ENCODE results near the gene TET2.

Gene TET2

GRCh38 chr4:105210916-105211315 is 64.2 kb downstream of the TET2 start:
- no peak overlapping the region for H3K27ac ChIP-seq (replicated peaks; ENCODE audit: low read length)

GRCh38 chr4:105215609-105216313 is 69.1 kb downstream of the TET2 start:
- H3K23ac ChIP-seq (ENCODE audit: low read depth, low read length, poor library complexity) = no peak overlapping the region
- H4K8ac ChIP-seq (ENCODE audit: low read depth, low read length) = no peak overlapping the region
- no peak overlapping the region for H2AK5ac ChIP-seq (ENCODE audit: low read depth, low read length)
- no peaks in the 10 kb centered on the region for H3K79me1 ChIP-seq (ENCODE audit: low read depth, low read length)
- H3K4me1 ChIP-seq (ENCODE audit: control insufficient read depth in 2 of 2, insufficient read depth in 1 of 2, low read depth in 1 of 2, low read length in 2 of 2) = peaks cover 0 to 2% of the 10 kb centered on the region in 2 donors
- H2BK5ac ChIP-seq (ENCODE audit: low read length) = no peak overlapping the region
- no peak overlapping the region for H3K18ac ChIP-seq (ENCODE audit: low read length)
- H2BK15ac ChIP-seq (ENCODE audit: low read length) = no peak overlapping the region
- no peak for DNase-seq (ENCODE audit: low spot score)
- H3K9me3 ChIP-seq (replicated peaks in 1 of 2; ENCODE audit: control insufficient read depth in 2 of 2, insufficient read depth in 1 of 2, low read depth in 1 of 2, low read length in 2 of 2) = no peaks in the 10 kb centered on the region
- no peak overlapping the region for H3K9ac ChIP-seq (ENCODE audit: low read depth, low read length, poor library complexity)
- no peak overlapping the region for H2BK120ac ChIP-seq (ENCODE audit: low read depth, low read length)
- H2BK12ac ChIP-seq (ENCODE audit: low read length) = no peak overlapping the region
- H3K4ac ChIP-seq (ENCODE audit: low read length) = no peak overlapping the region
- no peak overlapping the region for H2AFZ ChIP-seq (ENCODE audit: low read length)
- no peak overlapping the region for H4K91ac ChIP-seq (ENCODE audit: low read depth, low read length, poor library complexity)
- H3K4me2 ChIP-seq (ENCODE audit: insufficient read depth, low read length, poor library complexity, severe bottlenecking) = no peak overlapping the region
- H3K4me3 ChIP-seq (ENCODE audit: low read length in 2 of 2) = no peak overlapping the region
- no peaks in the 10 kb centered on the region for H3K36me3 ChIP-seq (replicated peaks in 1 of 2; ENCODE audit: control insufficient read depth in 2 of 2, insufficient read depth in 2 of 2, low read length in 2 of 2)
- no peaks in the 10 kb centered on the region for H3K27me3 ChIP-seq (ENCODE audit: control insufficient read depth in 3 of 3, insufficient read depth in 3 of 3, low read depth in 1 of 3, low read length in 3 of 3)
- WGBS, 2 donors (ENCODE audit: extremely low coverage in 2 of 2, insufficient read length in 2 of 2, insufficient replicate concordance in 1 of 2) = no CpG with 5 or more reads among the region's 4 CpGs
- H3K27ac ChIP-seq (replicated peaks; ENCODE audit: low read length) = no peak overlapping the region
- no peak overlapping the region for H3K14ac ChIP-seq (ENCODE audit: low read length)

More at GRCh38 chr4:105210916-105211315, 64.2 kb downstream of the TET2 start:
- Histone ChIP-seq H4K8ac (ENCODE audit: low read depth, low read length) (no peak overlapping the region), H3K36me3 (replicated peaks in 1 of 2; ENCODE audit: control insufficient read depth in 2 of 2, insufficient read depth in 2 of 2, low read length in 2 of 2) (peaks cover 0 to 5% of the 10 kb centered on the region in 2 donors), H3K4ac (ENCODE audit: low read length) (no peak overlapping the region), H4K91ac (ENCODE audit: low read depth, low read length, poor library complexity) (no peak overlapping the region), H3K4me3 (ENCODE audit: low read length in 2 of 2) (no peak overlapping the region), H2AFZ (ENCODE audit: low read length) (no peak overlapping the region), H3K9me3 (replicated peaks in 1 of 2; ENCODE audit: control insufficient read depth in 2 of 2, insufficient read depth in 1 of 2, low read depth in 1 of 2, low read length in 2 of 2) (no peaks in the 10 kb centered on the region), H2BK5ac (ENCODE audit: low read length) (no peak overlapping the region), H2BK120ac (ENCODE audit: low read depth, low read length) (no peak overlapping the region), H3K14ac (ENCODE audit: low read length) (no peak overlapping the region), H2BK15ac (ENCODE audit: low read length) (no peak overlapping the region), H3K18ac (ENCODE audit: low read length) (no peak overlapping the region), H3K4me1 (ENCODE audit: control insufficient read depth in 2 of 2, insufficient read depth in 1 of 2, low read depth in 1 of 2, low read length in 2 of 2) (no peaks in the 10 kb centered on the region), H3K9ac (ENCODE audit: low read depth, low read length, poor library complexity) (no peak overlapping the region), H3K4me2 (ENCODE audit: insufficient read depth, low read length, poor library complexity, severe bottlenecking) (no peak overlapping the region), H3K27me3 (ENCODE audit: control insufficient read depth in 3 of 3, insufficient read depth in 3 of 3, low read depth in 1 of 3, low read length in 3 of 3) (peaks cover 0 to 2% (median 0%) of the 10 kb centered on the region in 3 experiments), H3K79me1 (ENCODE audit: low read depth, low read length) (no peaks in the 10 kb centered on the region), H2AK5ac (ENCODE audit: low read depth, low read length) (no peak overlapping the region), H2BK12ac (ENCODE audit: low read length) (no peak overlapping the region), H3K23ac (ENCODE audit: low read depth, low read length, poor library complexity) (no peak overlapping the region)
- DNase-seq (ENCODE audit: low spot score) = no peak
- no CpG with 5 or more reads among the region's 1 CpG for WGBS, 2 donors (ENCODE audit: extremely low coverage in 2 of 2, insufficient read length in 2 of 2, insufficient replicate concordance in 1 of 2)

GRCh38 chr4:105225500-105225899 is 78.8 kb downstream of the TET2 start:
- Histone ChIP-seq H3K4me1 (ENCODE audit: control insufficient read depth in 2 of 2, insufficient read depth in 1 of 2, low read depth in 1 of 2, low read length in 2 of 2) (peaks cover 0 to 2% of the 10 kb centered on the region in 2 donors), H3K9ac (ENCODE audit: low read depth, low read length, poor library complexity) (no peak overlapping the region), H3K4me3 (ENCODE audit: low read length in 2 of 2) (no peak overlapping the region), H2BK15ac (ENCODE audit: low read length) (no peak overlapping the region), H2AK5ac (ENCODE audit: low read depth, low read length) (no peak overlapping the region), H3K9me3 (replicated peaks in 1 of 2; ENCODE audit: control insufficient read depth in 2 of 2, insufficient read depth in 1 of 2, low read depth in 1 of 2, low read length in 2 of 2) (no peaks in the 10 kb centered on the region), H3K79me1 (ENCODE audit: low read depth, low read length) (peaks cover 1% of the 10 kb centered on the region), H2BK120ac (ENCODE audit: low read depth, low read length) (no peak overlapping the region), H3K27me3 (ENCODE audit: control insufficient read depth in 3 of 3, insufficient read depth in 3 of 3, low read depth in 1 of 3, low read length in 3 of 3) (no peaks in the 10 kb centered on the region), H3K4me2 (ENCODE audit: insufficient read depth, low read length, poor library complexity, severe bottlenecking) (no peak overlapping the region), H3K27ac (replicated peaks; ENCODE audit: low read length) (no peak overlapping the region), H3K23ac (ENCODE audit: low read depth, low read length, poor library complexity) (no peak overlapping the region), H3K14ac (ENCODE audit: low read length) (no peak overlapping the region), H4K8ac (ENCODE audit: low read depth, low read length) (no peak overlapping the region), H3K18ac (ENCODE audit: low read length) (no peak overlapping the region), H3K4ac (ENCODE audit: low read length) (no peak overlapping the region), H2BK5ac (ENCODE audit: low read length) (no peak overlapping the region), H4K91ac (ENCODE audit: low read depth, low read length, poor library complexity) (no peak overlapping the region), H2BK12ac (ENCODE audit: low read length) (no peak overlapping the region), H2AFZ (ENCODE audit: low read length) (no peak overlapping the region), H3K36me3 (replicated peaks in 1 of 2; ENCODE audit: control insufficient read depth in 2 of 2, insufficient read depth in 2 of 2, low read length in 2 of 2) (no peaks in the 10 kb centered on the region)
- WGBS, 2 donors (ENCODE audit: extremely low coverage in 2 of 2, insufficient read length in 2 of 2, insufficient replicate concordance in 1 of 2) = no CpG with 5 or more reads among the region's 1 CpG
- no peak for DNase-seq (ENCODE audit: low spot score)

DNA sequence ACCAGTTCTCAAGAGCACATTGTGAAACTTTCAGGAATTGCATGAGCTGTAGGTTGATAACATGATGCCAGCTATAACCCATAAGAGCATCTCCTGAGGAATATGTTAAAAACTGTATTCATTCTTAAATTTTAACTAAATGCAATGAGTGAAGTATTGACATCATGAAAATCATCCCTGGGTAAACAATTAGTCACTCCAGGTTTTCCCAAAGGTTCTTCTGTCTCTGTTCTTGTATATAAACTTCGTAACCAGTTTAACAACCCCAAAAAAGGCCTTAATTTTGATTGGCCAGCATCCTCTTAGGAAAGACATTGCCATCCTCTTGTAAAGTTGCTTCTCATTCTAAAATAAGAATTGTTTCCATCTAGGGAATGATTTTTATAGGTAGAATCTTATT is 80.4 kb downstream of the TET2 start:
- no peak overlapping the region for H2BK15ac ChIP-seq (ENCODE audit: low read length)
- no peak overlapping the region for H2BK120ac ChIP-seq (ENCODE audit: low read depth, low read length)
- no peak overlapping the region for H3K18ac ChIP-seq (ENCODE audit: low read length)
- DNase-seq (ENCODE audit: low spot score) = no peak
- H2BK12ac ChIP-seq (ENCODE audit: low read length) = no peak overlapping the region
- no peak overlapping the region for H3K9ac ChIP-seq (ENCODE audit: low read depth, low read length, poor library complexity)
- no peaks in the 10 kb centered on the region for H3K36me3 ChIP-seq (replicated peaks in 1 of 2; ENCODE audit: control insufficient read depth in 2 of 2, insufficient read depth in 2 of 2, low read length in 2 of 2)
- H3K4me2 ChIP-seq (ENCODE audit: insufficient read depth, low read length, poor library complexity, severe bottlenecking) = no peak overlapping the region
- no peaks in the 10 kb centered on the region for H3K27me3 ChIP-seq (ENCODE audit: control insufficient read depth in 3 of 3, insufficient read depth in 3 of 3, low read depth in 1 of 3, low read length in 3 of 3)
- no peak overlapping the region for H2BK5ac ChIP-seq (ENCODE audit: low read length)
- H3K4ac ChIP-seq (ENCODE audit: low read length) = no peak overlapping the region
- no peak overlapping the region for H4K8ac ChIP-seq (ENCODE audit: low read depth, low read length)
- H3K27ac ChIP-seq (replicated peaks; ENCODE audit: low read length) = no peak overlapping the region
- H3K23ac ChIP-seq (ENCODE audit: low read depth, low read length, poor library complexity) = no peak overlapping the region
- H3K9me3 ChIP-seq (replicated peaks in 1 of 2; ENCODE audit: control insufficient read depth in 2 of 2, insufficient read depth in 1 of 2, low read depth in 1 of 2, low read length in 2 of 2) = peaks cover 0 to 3% of the 10 kb centered on the region in 2 donors
- H3K4me1 ChIP-seq (ENCODE audit: control insufficient read depth in 2 of 2, insufficient read depth in 1 of 2, low read depth in 1 of 2, low read length in 2 of 2) = no peaks in the 10 kb centered on the region
- no peaks in the 10 kb centered on the region for H3K79me1 ChIP-seq (ENCODE audit: low read depth, low read length)
- no peak overlapping the region for H2AK5ac ChIP-seq (ENCODE audit: low read depth, low read length)
- no CpG with 5 or more reads among the region's 1 CpG for WGBS, 2 donors (ENCODE audit: extremely low coverage in 2 of 2, insufficient read length in 2 of 2, insufficient replicate concordance in 1 of 2)
- no peak overlapping the region for H2AFZ ChIP-seq (ENCODE audit: low read length)
- H3K4me3 ChIP-seq (ENCODE audit: low read length in 2 of 2) = no peak overlapping the region
- no peak overlapping the region for H4K91ac ChIP-seq (ENCODE audit: low read depth, low read length, poor library complexity)
- no peak overlapping the region for H3K14ac ChIP-seq (ENCODE audit: low read length)

Data from neuronal stem cell (in vitro differentiated cells).